ENCODE data around the gene CWC25. TPM values are rescaled to one million over a fixed set of nuclear protein-coding genes. Genes with fewer than 3 reads are reported as not detected.

The CWC25 gene
- total and polyA plus RNA-seq, 9 of the 15 experiments (the other 6 are each of a cell fraction or from before 2014, with no cell fraction given) = 16.5 to 27.4 (median 23.0) TPM

- TF ChIP-seq ZNF583 (CRISPR knock-in tag; IDR thresholded peaks at IDR 0.05) = no peak
- peak; percentile 34; the same call in 1 of the 2 replicates for TF ChIP-seq ZNF592 (IDR thresholded peaks at IDR 0.05)
- TF ChIP-seq ZNF668 (CRISPR knock-in tag; IDR thresholded peaks at IDR 0.05) = no peak
- TF ChIP-seq JUNB (CRISPR knock-in tag; conservative IDR thresholded peaks at IDR 0.05) = no peak
- no peak for TF ChIP-seq HIVEP1 (CRISPR knock-in tag; IDR thresholded peaks at IDR 0.05)
- TF ChIP-seq NFRKB (IDR thresholded peaks at IDR 0.05; ENCODE audit: low read depth) = peak; percentile 72
- peak; percentile 57; the same call in 1 of the 2 replicates for TF ChIP-seq HDAC2 (IDR thresholded peaks at IDR 0.05)
- TF ChIP-seq ZNF354B (CRISPR knock-in tag; IDR thresholded peaks at IDR 0.05) = no peak
- TF ChIP-seq ZBTB7A (IDR thresholded peaks at IDR 0.05; ENCODE audit: borderline replicate concordance, control insufficient read depth, low read depth, low read length) = no peak
- TF ChIP-seq ZKSCAN8 (CRISPR knock-in tag; IDR thresholded peaks at IDR 0.05) = no peak
- no peak for TF ChIP-seq HNRNPUL1 (IDR thresholded peaks at IDR 0.05; ENCODE audit: low read length)
- TF ChIP-seq FOXJ3 (CRISPR knock-in tag; IDR thresholded peaks at IDR 0.05) = no peak
- TF ChIP-seq, protein P1, sequence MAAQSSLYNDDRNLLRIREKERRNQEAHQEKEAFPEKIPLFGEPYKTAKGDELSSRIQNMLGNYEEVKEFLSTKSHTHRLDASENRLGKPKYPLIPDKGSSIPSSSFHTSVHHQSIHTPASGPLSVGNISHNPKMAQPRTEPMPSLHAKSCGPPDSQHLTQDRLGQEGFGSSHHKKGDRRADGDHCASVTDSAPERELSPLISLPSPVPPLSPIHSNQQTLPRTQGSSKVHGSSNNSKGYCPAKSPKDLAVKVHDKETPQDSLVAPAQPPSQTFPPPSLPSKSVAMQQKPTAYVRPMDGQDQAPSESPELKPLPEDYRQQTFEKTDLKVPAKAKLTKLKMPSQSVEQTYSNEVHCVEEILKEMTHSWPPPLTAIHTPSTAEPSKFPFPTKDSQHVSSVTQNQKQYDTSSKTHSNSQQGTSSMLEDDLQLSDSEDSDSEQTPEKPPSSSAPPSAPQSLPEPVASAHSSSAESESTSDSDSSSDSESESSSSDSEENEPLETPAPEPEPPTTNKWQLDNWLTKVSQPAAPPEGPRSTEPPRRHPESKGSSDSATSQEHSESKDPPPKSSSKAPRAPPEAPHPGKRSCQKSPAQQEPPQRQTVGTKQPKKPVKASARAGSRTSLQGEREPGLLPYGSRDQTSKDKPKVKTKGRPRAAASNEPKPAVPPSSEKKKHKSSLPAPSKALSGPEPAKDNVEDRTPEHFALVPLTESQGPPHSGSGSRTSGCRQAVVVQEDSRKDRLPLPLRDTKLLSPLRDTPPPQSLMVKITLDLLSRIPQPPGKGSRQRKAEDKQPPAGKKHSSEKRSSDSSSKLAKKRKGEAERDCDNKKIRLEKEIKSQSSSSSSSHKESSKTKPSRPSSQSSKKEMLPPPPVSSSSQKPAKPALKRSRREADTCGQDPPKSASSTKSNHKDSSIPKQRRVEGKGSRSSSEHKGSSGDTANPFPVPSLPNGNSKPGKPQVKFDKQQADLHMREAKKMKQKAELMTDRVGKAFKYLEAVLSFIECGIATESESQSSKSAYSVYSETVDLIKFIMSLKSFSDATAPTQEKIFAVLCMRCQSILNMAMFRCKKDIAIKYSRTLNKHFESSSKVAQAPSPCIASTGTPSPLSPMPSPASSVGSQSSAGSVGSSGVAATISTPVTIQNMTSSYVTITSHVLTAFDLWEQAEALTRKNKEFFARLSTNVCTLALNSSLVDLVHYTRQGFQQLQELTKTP (IDR thresholded peaks at IDR 0.05; ENCODE audit: low read depth in 1 of 2, partially characterized antibody in 2 of 2) = peak in 1 of 2 experiments; percentile 22
- no peak for TF ChIP-seq ZNF431 (CRISPR knock-in tag; IDR thresholded peaks at IDR 0.05)
- TF ChIP-seq HEY1 (CRISPR knock-in tag; IDR thresholded peaks at IDR 0.05; ENCODE audit: borderline replicate concordance) = no peak
- no peak for TF ChIP-seq COPS2 (conservative IDR thresholded peaks at IDR 0.05)
- no peak for TF ChIP-seq BRF1 (IDR thresholded peaks at IDR 0.05; ENCODE audit: borderline replicate concordance, extremely low read depth, insufficient read length)
- TF ChIP-seq NCOA1 (IDR thresholded peaks at IDR 0.05; ENCODE audit: low read depth) = peak; percentile 29; the same call in 1 of the 2 replicates
- TF ChIP-seq, protein P2, sequence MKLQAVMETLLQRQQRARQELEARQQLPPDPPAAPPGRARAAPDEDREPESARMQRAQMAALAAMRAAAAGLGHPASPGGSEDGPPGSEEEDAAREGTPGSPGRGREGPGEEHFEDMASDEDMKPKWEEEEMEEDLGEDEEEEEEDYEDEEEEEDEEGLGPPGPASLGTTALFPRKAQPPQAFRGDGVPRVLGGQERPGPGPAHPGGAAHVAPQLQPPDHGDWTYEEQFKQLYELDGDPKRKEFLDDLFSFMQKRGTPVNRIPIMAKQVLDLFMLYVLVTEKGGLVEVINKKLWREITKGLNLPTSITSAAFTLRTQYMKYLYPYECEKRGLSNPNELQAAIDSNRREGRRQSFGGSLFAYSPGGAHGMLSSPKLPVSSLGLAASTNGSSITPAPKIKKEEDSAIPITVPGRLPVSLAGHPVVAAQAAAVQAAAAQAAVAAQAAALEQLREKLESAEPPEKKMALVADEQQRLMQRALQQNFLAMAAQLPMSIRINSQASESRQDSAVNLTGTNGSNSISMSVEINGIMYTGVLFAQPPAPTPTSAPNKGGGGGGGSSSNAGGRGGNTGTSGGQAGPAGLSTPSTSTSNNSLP (IDR thresholded peaks at IDR 0.05; ENCODE audit: borderline replicate concordance, low read depth, low read length) = 0 out of 2 replicates have a peak, but pooled peaks have one; percentile 49
- TF ChIP-seq ZNF717 (CRISPR knock-in tag; IDR thresholded peaks at IDR 0.05) = no peak
Measured at GRCh38 chr17:38871247-38872015, 46.3 kb upstream of the CWC25 start (continued).

Measured in K562 (cell line).